ENCODE data around the gene PRICKLE3.

GRCh38 chrX:49187028-49187394 lies 838 bp upstream of the PRICKLE3 start:
- TF ChIP-seq, protein P1, sequence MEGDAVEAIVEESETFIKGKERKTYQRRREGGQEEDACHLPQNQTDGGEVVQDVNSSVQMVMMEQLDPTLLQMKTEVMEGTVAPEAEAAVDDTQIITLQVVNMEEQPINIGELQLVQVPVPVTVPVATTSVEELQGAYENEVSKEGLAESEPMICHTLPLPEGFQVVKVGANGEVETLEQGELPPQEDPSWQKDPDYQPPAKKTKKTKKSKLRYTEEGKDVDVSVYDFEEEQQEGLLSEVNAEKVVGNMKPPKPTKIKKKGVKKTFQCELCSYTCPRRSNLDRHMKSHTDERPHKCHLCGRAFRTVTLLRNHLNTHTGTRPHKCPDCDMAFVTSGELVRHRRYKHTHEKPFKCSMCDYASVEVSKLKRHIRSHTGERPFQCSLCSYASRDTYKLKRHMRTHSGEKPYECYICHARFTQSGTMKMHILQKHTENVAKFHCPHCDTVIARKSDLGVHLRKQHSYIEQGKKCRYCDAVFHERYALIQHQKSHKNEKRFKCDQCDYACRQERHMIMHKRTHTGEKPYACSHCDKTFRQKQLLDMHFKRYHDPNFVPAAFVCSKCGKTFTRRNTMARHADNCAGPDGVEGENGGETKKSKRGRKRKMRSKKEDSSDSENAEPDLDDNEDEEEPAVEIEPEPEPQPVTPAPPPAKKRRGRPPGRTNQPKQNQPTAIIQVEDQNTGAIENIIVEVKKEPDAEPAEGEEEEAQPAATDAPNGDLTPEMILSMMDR (IDR thresholded peaks at IDR 0.05) = no peak
- TF ChIP-seq POLR2A (IDR thresholded peaks at IDR 0.05) (no peak), EP300 (IDR thresholded peaks at IDR 0.05) (no peak)
